A673 (cell line): Measurements from ENCODE around the gene KLHL11. TPM values are rescaled to one million over a fixed set of nuclear protein-coding genes. Genes with fewer than 3 reads are reported as not detected.

Source experiments
- BruUV-seq: library from RNA; stranded (reverse); fragments of 400-500 nt; replicated peaks from 2 replicates; lab custom pipeline; 2021; lab: Mats Ljungman, UMichigan
- CTCF ChIA-PET: fragments of 300-600 bp; sonication (Branson Sonifier 250); formaldehyde crosslinking; loops from one replicate; lab custom pipeline; 2022; ENCODE audit warnings: antibody characterized with exemption; lab: Charles Lee
- POLR2A ChIA-PET: fragments of 300-600 bp; sonication (Branson Sonifier 250); formaldehyde crosslinking; loops from one replicate; lab custom pipeline; 2022; ENCODE audit warnings: antibody characterized with exemption; ENCODE audit not compliant: low non-redundant PET; lab: Charles Lee
- DNase-seq: peaks from one replicate; pipeline ENCODE4 v3.0.0-alpha.2; 2015; ENCODE audit warnings: low spot score
- H3K27ac ChIP-seq: fragments of 200-600 bp; sonication (generic); 2 replicates; pipeline ENCODE4 v1.5.1; 2016; ENCODE audit warnings: mixed run types, low read depth, mild to moderate bottlenecking, mixed read lengths, antibody characterized with exemption, low read length; ENCODE audit not compliant: poor library complexity, severe bottlenecking
- H3K27me3 ChIP-seq: fragments of 200-600 bp; sonication (generic); replicated peaks from 2 replicates; pipeline ENCODE4 v1.6.1; 2017; ENCODE audit warnings: mixed run types, low read depth, mild to moderate bottlenecking, mixed read lengths, antibody characterized with exemption, low read length; ENCODE audit not compliant: insufficient read depth, poor library complexity
- H3K36me3 ChIP-seq: fragments of 200-600 bp; sonication (generic); 2 replicates; pipeline ENCODE4 v1.6.1; 2016; ENCODE audit warnings: mixed run types, mild to moderate bottlenecking, mixed read lengths, antibody characterized with exemption, low read length; ENCODE audit not compliant: insufficient read depth, poor library complexity, severe bottlenecking
- H3K4me1 ChIP-seq: fragments of 200-600 bp; sonication (generic); 2 replicates; pipeline ENCODE4 v1.6.1; 2017; ENCODE audit warnings: mixed run types, mild to moderate bottlenecking, mixed read lengths, antibody characterized with exemption, low read length; ENCODE audit not compliant: insufficient read depth, poor library complexity, severe bottlenecking
- H3K4me3 ChIP-seq: fragments of 200-600 bp; sonication (generic); 2 replicates; pipeline ENCODE4 v1.5.1; 2016; ENCODE audit warnings: low read depth, mixed run types, mild to moderate bottlenecking, mixed read lengths, low read length; ENCODE audit not compliant: poor library complexity, severe bottlenecking
- H3K9me3 ChIP-seq: fragments of 200-600 bp; sonication (generic); 2 replicates; pipeline ENCODE4 v1.6.1; 2016; ENCODE audit warnings: mixed run types, low read depth, mild to moderate bottlenecking, mixed read lengths, antibody characterized with exemption, low read length; ENCODE audit not compliant: poor library complexity, severe bottlenecking
- EZH2 ChIP-seq: fragments of 200-600 bp; sonication (generic); IDR thresholded peaks from 2 replicates; pipeline ENCODE4 v1.6.1; 2017; ENCODE audit warnings: borderline replicate concordance, low read depth, mild to moderate bottlenecking, mixed read lengths, antibody characterized with exemption, low read length; ENCODE audit not compliant: poor library complexity, severe bottlenecking
- intact Hi-C: fragments of 100-400 bp; cut with micrococcal nuclease; formaldehyde crosslinking; loops from one replicate; pipeline ENCODE4 v1.10.0; 2022; ENCODE audit not compliant: unreplicated experiment
- total RNA-seq: library from RNA; stranded (reverse); gene quantifications from 2 replicates; pipeline ENCODE4 v1.2.3, GENCODE V29; 2021
- TF ChIP-seq, protein P1 (sequence below): fragments of 300-800, 200-600 bp; sonication (generic); conservative IDR thresholded peaks from 2 replicates; pipeline ENCODE4 v1.5.1; 2017; ENCODE audit warnings: low read depth, mild to moderate bottlenecking, antibody characterized with exemption, low read length, moderate library complexity, mixed read lengths

KLHL11 gene
- total RNA-seq, 1 experiment from 2014 or later, result 12.0 TPM

DNA sequence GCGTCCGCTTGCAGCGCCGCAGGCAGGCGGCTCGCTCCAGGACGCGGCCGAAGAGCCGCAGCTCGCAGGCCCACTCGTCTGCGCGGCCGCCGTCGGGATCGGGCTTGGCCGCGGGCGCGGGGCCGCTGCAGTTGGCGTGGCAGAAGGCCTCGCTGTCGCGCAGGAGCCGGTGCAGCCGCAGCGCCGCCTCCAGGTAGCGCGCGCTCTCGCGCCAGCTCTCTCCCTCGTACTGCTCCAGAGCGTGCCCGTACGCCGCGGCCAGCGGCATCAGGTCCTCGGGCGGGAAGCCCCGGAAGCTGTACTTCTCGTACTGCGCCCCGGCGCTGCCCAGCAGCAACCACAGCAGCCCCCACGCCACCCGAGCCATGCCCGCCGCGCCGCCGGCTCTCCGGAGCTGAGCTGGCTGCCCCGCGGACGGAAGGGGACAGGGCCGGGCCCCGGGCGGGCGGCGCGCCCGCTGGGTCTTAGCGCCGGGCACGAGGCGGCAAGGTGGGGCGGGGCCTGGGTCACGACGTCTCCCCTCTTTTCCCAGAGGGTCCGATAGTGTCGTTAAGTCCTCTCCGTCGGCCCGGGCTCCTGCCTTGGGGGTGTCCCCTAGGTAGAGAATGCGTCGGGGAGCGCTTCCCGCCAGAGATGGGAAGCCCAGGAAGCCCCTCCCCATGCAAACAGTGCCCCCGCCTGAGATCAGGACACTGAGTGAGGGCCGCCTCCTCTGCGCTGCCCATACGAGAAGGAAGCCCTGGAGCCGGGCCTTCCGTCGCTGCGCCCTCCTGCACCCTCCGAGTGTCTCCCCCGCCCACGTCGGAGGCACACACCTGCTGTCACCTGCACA lies 53.5 kb downstream of the KLHL11 start, which contains the start of gene P3H4:
P3H4 (minus strand) TSS at position 401 of the 832 bp plus-strand sequence; CDS start at position 367, 34 bp downstream.
- peak within 1 kb of the TSS; percentile 50 for H3K27ac ChIP-seq
- no peaks in the 10 kb centered on the region for H3K27me3 ChIP-seq
- ChIA-PET POLR2A (no interaction called here), CTCF (interaction anchor here (0.6 to 1.6 kb wide), 3 partner anchors 25 to 141 kb away, joined by 3 to 5 read pairs (median 5); partner anchors contain the start of gene JUP)
- intact Hi-C loops, result no loop called here
- H3K36me3 ChIP-seq, result no peaks in the 10 kb centered on the region
- H3K4me1 ChIP-seq, result no peaks in the 10 kb centered on the region
- H3K9me3 ChIP-seq, result no peaks in the 10 kb centered on the region
- BruUV-seq, result TSS peak; percentile 32
- TF ChIP-seq, protein P1, sequence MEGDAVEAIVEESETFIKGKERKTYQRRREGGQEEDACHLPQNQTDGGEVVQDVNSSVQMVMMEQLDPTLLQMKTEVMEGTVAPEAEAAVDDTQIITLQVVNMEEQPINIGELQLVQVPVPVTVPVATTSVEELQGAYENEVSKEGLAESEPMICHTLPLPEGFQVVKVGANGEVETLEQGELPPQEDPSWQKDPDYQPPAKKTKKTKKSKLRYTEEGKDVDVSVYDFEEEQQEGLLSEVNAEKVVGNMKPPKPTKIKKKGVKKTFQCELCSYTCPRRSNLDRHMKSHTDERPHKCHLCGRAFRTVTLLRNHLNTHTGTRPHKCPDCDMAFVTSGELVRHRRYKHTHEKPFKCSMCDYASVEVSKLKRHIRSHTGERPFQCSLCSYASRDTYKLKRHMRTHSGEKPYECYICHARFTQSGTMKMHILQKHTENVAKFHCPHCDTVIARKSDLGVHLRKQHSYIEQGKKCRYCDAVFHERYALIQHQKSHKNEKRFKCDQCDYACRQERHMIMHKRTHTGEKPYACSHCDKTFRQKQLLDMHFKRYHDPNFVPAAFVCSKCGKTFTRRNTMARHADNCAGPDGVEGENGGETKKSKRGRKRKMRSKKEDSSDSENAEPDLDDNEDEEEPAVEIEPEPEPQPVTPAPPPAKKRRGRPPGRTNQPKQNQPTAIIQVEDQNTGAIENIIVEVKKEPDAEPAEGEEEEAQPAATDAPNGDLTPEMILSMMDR, result peak; percentile 54
- TF ChIP-seq EZH2, result no peak
- peak; percentile 67 for DNase-seq
- H3K4me3 ChIP-seq, result peak within 1 kb of the TSS; percentile 56

DNA sequence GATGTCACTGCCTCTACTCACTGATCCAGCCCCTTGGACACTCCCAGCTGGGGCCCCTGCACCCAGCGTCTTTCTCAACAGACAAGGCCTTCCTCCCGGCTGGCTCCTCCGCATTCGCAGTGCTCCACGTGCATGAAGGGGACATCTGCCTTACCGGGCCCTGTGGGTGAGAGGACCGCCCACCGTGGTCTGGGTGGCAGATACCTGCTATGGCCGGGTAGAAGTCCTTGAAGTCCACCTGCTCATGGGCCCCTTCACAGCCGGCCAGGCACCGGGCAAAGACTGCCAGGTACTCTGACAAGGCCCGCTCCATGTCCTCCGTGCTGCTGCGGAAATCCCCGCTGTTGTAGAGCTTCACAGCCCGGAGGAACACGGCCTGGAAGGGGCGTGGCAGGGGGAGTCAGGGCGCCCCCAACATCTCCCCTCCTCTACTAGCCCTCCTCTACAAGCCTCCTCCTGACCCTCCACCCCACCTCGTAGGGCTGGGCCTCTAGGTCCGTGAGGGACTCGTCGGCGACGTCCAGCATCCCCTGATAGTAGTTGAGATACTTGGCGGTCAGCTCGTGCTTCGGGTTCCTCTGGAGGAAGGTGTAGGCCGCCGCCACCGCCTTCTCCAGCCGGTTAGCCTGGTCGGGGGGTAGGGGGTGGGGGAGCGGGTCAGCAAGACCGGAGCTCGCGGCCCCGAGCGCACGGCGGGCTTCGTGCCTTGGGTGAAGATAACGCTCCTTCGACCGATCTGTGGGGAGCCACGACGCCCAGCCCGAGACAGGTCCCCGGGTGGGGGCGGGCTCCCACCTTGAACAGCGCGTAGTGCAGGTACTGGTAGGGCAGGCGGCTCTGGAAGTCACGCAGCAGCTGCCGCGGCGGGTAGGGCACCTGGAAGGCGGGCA lies 54.3 kb downstream of the KLHL11 start:
- ChIA-PET CTCF (interaction anchor here (0.6 to 1.6 kb wide), 3 partner anchors 24 to 141 kb away, joined by 3 to 5 read pairs (median 5); partner anchors contain the start of gene JUP), POLR2A (no interaction called here)
- Histone ChIP-seq H3K27ac (peak overlapping the region; percentile 50), H3K27me3 (no peaks in the 10 kb centered on the region), H3K4me1 (no peaks in the 10 kb centered on the region), H3K4me3 (peak overlapping the region; percentile 56), H3K9me3 (no peaks in the 10 kb centered on the region), H3K36me3 (no peaks in the 10 kb centered on the region)
- intact Hi-C loops, result no loop called here
- no TSS peak for BruUV-seq
- TF ChIP-seq, protein P1, result no peak
- TF ChIP-seq EZH2, result no peak
- DNase-seq, result no peak

DNA sequence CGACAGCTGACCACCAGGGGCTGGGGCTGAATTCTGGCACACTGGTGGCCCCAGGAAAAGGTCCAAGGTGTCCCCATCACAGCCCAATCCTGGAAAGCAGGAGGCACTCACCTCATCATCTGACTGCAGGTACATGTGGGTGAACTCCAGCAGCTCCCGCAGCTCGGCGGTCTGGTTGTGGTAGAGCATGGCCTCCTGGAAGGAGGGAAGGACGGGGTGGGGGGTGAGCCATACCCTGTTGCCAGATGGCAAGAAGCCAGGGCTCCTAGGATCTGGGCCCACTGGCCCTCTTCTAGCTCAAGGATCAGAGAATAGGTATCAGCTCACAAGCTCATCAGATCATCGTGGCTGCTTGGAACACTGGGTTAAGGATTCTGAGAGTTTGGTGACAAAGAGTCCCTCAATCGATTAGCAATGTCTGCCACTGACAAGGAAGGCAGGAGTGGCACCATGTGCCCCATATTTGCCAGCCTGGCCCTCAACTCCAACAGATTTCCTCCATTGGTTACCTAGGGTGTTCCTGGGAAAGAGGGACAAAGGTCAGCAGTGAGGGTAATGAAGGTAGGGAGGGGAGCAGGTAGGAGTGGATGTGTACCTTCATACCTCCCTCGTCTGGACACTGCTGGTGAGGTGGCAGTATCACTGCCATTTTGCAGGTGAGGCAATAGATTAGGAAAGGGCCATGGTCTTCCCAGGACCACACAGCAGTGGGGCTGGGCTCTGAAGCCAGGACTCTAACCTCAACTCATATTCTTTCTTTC lies 58.4 kb downstream of the KLHL11 start:
- ChIA-PET CTCF (no interaction called here), POLR2A (no interaction called here)
- Histone ChIP-seq H3K4me3 (no peak overlapping the region), H3K27me3 (no peaks in the 10 kb centered on the region), H3K4me1 (no peaks in the 10 kb centered on the region), H3K9me3 (no peaks in the 10 kb centered on the region), H3K27ac (no peak overlapping the region), H3K36me3 (no peaks in the 10 kb centered on the region)
- intact Hi-C loops, result no loop called here
- no TSS peak for BruUV-seq
- TF ChIP-seq EZH2, result no peak
- TF ChIP-seq, protein P1, result no peak
- no peak for DNase-seq
